Measurements from ENCODE around the gene NDUFB4.

DNA sequence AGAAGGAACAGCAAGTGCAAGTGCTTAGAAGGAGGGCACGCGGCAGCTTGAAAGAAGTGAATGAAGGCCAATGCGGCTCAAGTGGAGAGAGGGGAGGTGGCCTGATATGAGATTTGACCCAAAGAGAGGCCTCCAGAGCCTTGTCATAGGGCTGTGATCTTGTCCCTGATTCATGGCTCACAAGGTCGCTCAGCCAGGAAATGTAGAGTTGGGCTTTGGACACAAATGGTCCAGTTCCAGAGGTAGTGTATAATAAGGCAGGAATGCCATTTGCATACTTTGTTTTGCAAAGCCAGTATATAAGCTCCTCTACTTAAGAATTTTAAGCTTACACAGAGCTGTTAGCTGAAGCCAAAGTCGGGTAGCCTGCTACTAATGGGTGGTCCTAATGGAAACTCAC is 52.2 kb downstream of the NDUFB4 start:
- no peak for TF ChIP-seq EZH2phosphoT487 (conservative IDR thresholded peaks at IDR 0.05; ENCODE audit: low read length)
- TF ChIP-seq, protein P1, sequence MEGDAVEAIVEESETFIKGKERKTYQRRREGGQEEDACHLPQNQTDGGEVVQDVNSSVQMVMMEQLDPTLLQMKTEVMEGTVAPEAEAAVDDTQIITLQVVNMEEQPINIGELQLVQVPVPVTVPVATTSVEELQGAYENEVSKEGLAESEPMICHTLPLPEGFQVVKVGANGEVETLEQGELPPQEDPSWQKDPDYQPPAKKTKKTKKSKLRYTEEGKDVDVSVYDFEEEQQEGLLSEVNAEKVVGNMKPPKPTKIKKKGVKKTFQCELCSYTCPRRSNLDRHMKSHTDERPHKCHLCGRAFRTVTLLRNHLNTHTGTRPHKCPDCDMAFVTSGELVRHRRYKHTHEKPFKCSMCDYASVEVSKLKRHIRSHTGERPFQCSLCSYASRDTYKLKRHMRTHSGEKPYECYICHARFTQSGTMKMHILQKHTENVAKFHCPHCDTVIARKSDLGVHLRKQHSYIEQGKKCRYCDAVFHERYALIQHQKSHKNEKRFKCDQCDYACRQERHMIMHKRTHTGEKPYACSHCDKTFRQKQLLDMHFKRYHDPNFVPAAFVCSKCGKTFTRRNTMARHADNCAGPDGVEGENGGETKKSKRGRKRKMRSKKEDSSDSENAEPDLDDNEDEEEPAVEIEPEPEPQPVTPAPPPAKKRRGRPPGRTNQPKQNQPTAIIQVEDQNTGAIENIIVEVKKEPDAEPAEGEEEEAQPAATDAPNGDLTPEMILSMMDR (IDR thresholded peaks at IDR 0.05; ENCODE audit: insufficient read depth, low read length, poor library complexity, severe bottlenecking) = no peak

Data from SU-DHL-6 (cell line).